ENCODE measurements around the gene CEACAM8.

CEACAM8 gene

DNA sequence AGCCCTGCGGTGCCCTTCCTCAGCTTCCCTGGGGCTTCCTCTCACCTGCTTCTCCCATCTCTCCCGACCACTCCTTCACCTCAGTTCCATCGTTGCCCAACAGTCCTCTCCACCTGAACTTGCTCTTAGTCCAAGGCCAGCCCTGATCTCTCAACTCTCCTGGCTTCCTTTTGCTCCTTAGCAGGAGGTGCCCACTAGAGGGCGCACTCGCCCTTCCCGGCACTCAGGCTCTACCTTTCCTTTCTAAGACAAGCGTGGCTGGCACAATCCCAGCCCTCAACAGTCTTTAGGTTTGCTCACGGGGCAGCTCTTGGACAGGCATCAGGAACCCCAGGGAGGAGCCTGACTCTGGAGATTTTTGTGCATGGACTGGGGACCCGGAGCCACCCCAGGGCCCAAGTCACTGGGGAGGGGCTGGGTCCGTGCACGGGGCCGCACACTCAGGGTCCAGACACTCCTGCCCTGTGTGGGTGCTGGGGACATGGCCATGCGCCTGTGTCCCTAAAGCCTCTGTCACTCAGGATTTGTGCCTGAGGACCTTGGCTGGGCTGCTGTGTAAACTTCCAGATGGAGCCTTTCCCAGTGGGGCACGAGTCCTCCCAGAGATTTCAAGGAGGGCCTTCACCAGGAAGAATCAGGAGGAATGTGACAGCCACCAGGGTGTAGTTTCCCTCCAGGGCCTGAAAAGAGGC is 12.1 kb upstream of the CEACAM8 start:
- Histone ChIP-seq H3K4me1 (ENCODE audit: control insufficient read depth, low read length) (no peaks in the 10 kb centered on the region), H3K9me2 (replicated peaks; ENCODE audit: control insufficient read depth, low read length) (no peaks in the 10 kb centered on the region), H3K9me3 (ENCODE audit: control insufficient read depth, insufficient read depth, low read length) (no peaks in the 10 kb centered on the region), H3K4me3 (ENCODE audit: low read length) (no peak overlapping the region), H3K4me2 (ENCODE audit: low read length) (no peak overlapping the region), H3K27me3 (ENCODE audit: control insufficient read depth, low read length) (0 out of 2 replicates have a peak, but pooled peaks cover 3% of the 10 kb centered on the region), H3K36me3 (ENCODE audit: control insufficient read depth, low read length) (no peaks in the 10 kb centered on the region), H4K20me1 (ENCODE audit: control insufficient read depth, insufficient read depth, low read depth, low read length) (no peaks in the 10 kb centered on the region), H3K79me2 (ENCODE audit: control insufficient read depth, low read length) (no peaks in the 10 kb centered on the region), H3F3A (ENCODE audit: control insufficient read depth, insufficient read depth) (no peaks in the 10 kb centered on the region), H3K27ac (ENCODE audit: low read depth, low read length) (no peak overlapping the region)
- no peak for TF ChIP-seq EZH2phosphoT487 (IDR thresholded peaks at IDR 0.05; ENCODE audit: borderline replicate concordance, low read length)
- TF ChIP-seq, protein P1, sequence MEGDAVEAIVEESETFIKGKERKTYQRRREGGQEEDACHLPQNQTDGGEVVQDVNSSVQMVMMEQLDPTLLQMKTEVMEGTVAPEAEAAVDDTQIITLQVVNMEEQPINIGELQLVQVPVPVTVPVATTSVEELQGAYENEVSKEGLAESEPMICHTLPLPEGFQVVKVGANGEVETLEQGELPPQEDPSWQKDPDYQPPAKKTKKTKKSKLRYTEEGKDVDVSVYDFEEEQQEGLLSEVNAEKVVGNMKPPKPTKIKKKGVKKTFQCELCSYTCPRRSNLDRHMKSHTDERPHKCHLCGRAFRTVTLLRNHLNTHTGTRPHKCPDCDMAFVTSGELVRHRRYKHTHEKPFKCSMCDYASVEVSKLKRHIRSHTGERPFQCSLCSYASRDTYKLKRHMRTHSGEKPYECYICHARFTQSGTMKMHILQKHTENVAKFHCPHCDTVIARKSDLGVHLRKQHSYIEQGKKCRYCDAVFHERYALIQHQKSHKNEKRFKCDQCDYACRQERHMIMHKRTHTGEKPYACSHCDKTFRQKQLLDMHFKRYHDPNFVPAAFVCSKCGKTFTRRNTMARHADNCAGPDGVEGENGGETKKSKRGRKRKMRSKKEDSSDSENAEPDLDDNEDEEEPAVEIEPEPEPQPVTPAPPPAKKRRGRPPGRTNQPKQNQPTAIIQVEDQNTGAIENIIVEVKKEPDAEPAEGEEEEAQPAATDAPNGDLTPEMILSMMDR (IDR thresholded peaks at IDR 0.05; ENCODE audit: low read depth, low read length, poor library complexity, severe bottlenecking) = peak; percentile 97

DNA sequence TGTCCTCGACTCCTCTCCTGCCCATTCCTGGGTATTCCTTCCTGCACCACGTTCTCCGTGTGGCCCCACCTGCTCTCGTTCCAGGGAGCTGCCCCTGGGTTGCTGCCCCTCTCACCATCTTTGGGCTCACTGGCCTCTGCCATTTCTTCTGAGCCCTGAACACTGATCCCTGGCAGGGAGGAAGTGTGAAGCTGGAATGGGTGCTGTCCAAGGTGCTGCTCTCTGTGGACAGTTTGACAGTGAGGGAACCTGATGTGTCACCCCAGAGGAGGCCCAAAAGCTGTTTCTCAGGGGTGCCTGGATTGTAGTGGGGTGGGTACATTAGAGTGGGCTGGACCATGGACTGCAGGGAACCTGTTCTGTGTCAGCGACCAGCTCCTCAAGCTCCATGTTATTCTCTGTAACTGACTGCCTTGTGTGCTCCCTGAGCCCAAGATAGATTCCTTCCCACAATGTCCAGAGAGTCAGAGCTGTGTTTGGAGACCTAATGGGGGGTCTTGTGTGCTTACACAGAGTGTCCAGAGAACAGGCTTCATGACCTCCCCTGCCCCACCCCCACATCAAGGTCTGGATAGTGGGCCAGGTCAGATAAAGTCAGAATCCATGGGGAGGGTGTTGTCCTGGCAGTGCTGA is 7.2 kb upstream of the CEACAM8 start:
- no peaks in the 10 kb centered on the region for H3F3A ChIP-seq (ENCODE audit: control insufficient read depth, insufficient read depth)
- H3K4me2 ChIP-seq (ENCODE audit: low read length) = no peak overlapping the region
- no peaks in the 10 kb centered on the region for H4K20me1 ChIP-seq (ENCODE audit: control insufficient read depth, insufficient read depth, low read depth, low read length)
- no peaks in the 10 kb centered on the region for H3K4me1 ChIP-seq (ENCODE audit: control insufficient read depth, low read length)
- H3K9me3 ChIP-seq (ENCODE audit: control insufficient read depth, insufficient read depth, low read length) = no peaks in the 10 kb centered on the region
- no peak overlapping the region for H3K4me3 ChIP-seq (ENCODE audit: low read length)
- no peaks in the 10 kb centered on the region for H3K36me3 ChIP-seq (ENCODE audit: control insufficient read depth, low read length)
- TF ChIP-seq EZH2phosphoT487 (IDR thresholded peaks at IDR 0.05; ENCODE audit: borderline replicate concordance, low read length) = no peak
- TF ChIP-seq, protein P1 (IDR thresholded peaks at IDR 0.05; ENCODE audit: low read depth, low read length, poor library complexity, severe bottlenecking) = no peak
- H3K9me2 ChIP-seq (replicated peaks; ENCODE audit: control insufficient read depth, low read length) = no peaks in the 10 kb centered on the region
- no peaks in the 10 kb centered on the region; the same call in 1 of the 2 replicates for H3K27me3 ChIP-seq (ENCODE audit: control insufficient read depth, low read length)
- no peaks in the 10 kb centered on the region for H3K79me2 ChIP-seq (ENCODE audit: control insufficient read depth, low read length)
- no peak overlapping the region for H3K27ac ChIP-seq (ENCODE audit: low read depth, low read length)

DNA sequence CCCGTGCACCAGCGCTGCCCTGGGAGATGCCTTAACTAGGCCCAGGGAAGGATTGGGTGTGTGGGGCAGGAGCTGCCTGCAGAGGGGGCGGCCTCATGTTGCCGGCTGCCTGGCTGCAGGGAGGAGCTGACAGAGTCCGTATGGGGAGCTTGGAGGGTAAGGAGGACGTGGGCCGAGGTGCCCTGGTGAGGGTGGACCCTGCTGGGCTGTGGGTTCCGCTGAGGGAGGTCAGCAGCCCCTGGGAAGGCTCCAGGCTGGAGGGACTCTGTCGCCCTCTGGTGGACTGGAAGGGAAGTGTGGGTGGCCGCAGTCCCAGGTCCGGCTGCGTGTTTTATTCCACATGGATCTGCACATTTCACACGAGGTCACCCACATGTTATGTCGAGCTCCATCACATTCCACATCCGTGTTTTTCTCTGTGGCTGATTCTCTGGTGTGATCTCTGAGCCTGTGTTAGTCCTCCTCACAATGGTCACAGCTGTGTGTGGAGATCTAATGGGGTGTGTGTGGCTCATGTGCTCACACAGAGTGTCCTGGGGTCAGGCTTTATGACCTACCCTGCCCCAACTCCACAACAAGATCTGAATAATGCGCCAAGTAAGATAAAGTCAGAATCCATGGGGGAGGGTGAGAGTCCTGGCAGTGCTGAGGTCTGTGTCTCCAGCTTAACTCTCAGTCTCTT is 1.8 kb upstream of the CEACAM8 start:
- no peak overlapping the region for H3K27ac ChIP-seq (ENCODE audit: low read depth, low read length)
- no peaks in the 10 kb centered on the region for H3F3A ChIP-seq (ENCODE audit: control insufficient read depth, insufficient read depth)
- no peaks in the 10 kb centered on the region; the same call in 1 of the 2 replicates for H3K27me3 ChIP-seq (ENCODE audit: control insufficient read depth, low read length)
- no peaks in the 10 kb centered on the region for H4K20me1 ChIP-seq (ENCODE audit: control insufficient read depth, insufficient read depth, low read depth, low read length)
- no peak overlapping the region for H3K4me3 ChIP-seq (ENCODE audit: low read length)
- no peak for TF ChIP-seq EZH2phosphoT487 (IDR thresholded peaks at IDR 0.05; ENCODE audit: borderline replicate concordance, low read length)
- TF ChIP-seq, protein P1 (IDR thresholded peaks at IDR 0.05; ENCODE audit: low read depth, low read length, poor library complexity, severe bottlenecking) = peak; percentile 98
- no peaks in the 10 kb centered on the region for H3K4me1 ChIP-seq (ENCODE audit: control insufficient read depth, low read length)
- H3K9me2 ChIP-seq (replicated peaks; ENCODE audit: control insufficient read depth, low read length) = no peaks in the 10 kb centered on the region
- H3K79me2 ChIP-seq (ENCODE audit: control insufficient read depth, low read length) = no peaks in the 10 kb centered on the region
- H3K9me3 ChIP-seq (ENCODE audit: control insufficient read depth, insufficient read depth, low read length) = no peaks in the 10 kb centered on the region
- no peak overlapping the region for H3K4me2 ChIP-seq (ENCODE audit: low read length)
- no peaks in the 10 kb centered on the region for H3K36me3 ChIP-seq (ENCODE audit: control insufficient read depth, low read length)

Measured in DOHH2 (cell line).